HG02798 (cell line): ENCODE results near the gene PCNX1.
"Not testable (repeated sequence)": the region's sequence is repeated elsewhere in the genome, so short reads cannot be mapped to it uniquely, and the experiment has no call there.

Experiments used
- ATAC-seq: cut with Tn5 transposase; IDR thresholded peaks from one replicate; pipeline ENCODE4 v1.9.1; 2021; ENCODE audit warnings: mild to moderate bottlenecking; ENCODE audit not compliant: unreplicated experiment, poor library complexity

The PCNX1 gene

DNA sequence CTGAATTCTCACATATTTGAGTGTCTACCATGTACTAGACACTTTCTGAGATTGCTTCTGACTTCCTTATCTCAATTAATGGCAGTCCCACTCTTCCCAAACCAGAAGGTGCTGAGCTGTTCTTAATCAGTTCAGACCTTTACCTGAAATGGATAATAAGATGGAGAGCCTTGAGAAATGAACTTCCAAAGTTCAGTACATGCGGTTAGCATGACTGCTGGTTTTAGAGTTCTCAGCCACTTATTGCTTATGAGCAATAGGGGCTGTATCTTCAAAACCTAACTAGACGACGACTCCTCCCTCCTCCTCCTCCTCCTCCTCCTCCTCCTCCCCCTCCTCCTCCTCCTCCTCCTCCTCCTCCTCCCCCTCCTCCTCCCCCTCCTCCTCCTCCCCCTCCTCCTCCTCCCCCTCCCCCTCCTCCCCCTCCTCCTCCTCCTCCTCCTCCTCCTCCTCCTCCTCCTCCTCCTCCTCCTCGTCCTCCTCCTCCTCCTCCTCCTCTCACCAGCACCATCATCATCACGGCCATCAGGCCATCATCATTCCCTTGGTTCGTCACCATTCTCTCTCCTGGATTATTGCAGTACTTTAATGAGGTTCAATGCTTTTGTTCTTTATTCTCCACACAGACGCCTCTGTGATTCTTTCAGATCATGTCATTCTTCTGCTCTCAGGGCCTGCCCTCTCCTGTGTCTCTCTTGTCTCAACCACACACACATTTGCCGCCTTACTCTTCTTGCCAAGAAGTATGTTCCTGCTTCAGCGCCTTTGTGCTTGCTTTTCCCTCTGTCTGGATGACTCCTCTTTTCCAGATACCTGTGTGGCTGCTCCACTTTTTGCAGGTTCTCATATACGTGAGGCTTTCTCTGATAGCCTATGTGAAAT, 2.7 kb downstream of the PCNX1 start:
- ATAC-seq, result no peak

DNA sequence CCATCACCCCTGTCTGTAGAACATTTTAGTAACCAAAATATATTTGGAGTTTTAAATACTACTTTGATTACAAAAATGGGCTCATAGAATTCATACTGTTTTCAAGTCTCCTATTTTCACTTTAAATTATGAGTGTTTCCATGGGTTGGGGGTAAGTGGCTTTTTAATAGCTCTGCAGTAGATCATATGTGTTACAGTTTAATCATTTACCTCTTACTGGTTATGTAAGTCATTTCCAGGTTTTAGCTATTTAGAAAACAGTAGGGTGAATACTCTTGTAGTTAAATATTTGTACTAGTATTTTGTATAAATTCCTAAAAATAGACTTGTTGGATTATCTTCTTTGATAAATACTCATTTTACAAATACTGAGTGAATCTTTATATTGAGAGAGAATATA, 8.2 kb downstream of the PCNX1 start:
- no peak for ATAC-seq

DNA sequence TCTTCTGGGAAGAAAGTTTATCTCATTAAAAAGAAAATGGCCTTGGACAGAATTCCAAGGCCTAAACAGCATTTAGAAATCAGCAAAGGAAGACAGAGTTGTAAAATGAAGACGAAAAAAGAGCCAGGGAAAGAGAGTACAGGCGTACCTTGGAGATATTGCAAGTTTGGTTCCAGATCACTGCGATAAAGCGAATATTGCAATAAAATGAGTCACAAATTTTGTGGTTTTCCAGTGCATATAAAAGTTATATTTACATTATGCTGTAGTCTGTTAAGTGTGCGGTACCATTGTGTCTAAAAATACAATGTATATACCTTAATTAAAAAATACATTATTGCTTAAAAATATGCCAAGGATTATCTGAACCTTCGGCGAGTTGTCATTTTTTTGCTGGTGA, 9.0 kb downstream of the PCNX1 start:
- no peak for ATAC-seq

DNA sequence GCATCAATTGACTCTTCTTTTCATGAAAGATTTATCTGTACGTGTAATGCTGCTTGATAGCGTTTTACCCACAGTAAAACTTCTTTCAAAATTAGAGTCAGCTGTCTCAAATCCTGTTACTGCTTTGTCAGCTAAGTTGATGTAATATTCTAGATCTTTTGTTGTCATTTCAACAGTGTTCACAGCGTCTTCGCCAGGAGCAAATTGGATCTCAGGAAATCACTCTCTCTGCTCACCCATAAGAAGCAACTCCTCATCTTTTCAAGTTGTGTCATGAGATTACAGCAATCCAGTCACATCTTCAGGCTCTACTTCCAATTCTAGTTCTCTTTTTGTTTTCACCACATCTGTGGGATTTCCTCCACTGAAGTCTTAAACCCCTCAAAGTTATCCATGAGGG, 9.5 kb downstream of the PCNX1 start:
- ATAC-seq, result no peak

DNA sequence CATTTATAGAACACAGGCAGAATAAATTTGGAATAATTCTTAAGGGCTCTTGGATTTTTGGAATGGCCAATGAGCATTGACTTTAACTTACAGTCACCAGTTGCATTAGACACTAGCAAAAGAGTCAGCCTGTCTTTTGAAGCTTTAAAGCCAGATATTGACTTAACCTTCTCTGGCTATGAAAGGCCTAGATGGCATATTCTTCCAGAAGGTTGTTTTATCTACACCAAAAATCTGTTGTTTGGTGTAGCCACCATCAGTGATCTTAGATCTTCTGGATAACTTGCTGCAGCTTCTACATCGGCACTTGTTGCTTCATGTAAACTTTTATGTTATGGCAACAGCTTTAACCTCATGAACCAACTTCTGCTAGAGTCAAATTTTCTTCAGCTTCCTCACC, 10.4 kb downstream of the PCNX1 start:
- ATAC-seq, result no peak

DNA sequence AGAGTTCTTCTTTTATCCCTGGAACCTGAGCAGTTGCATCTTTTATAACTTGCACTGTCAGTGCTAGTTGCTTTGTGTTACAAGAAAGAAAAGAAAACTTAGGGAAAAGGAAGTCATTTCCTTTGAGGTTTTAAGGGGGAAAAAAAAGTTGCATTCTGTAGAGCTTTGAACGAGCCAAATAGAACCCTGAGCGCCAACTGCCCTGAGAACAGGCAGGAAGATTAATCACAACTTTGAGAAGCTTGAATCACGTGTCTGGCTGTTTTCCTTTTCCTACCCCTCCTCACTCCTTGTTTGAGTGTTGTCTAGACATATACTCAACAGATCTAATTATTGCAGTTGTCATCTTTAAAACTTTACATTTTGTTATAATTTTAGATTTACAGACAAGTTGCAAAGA, 12.5 kb downstream of the PCNX1 start:
- ATAC-seq, result no peak

DNA sequence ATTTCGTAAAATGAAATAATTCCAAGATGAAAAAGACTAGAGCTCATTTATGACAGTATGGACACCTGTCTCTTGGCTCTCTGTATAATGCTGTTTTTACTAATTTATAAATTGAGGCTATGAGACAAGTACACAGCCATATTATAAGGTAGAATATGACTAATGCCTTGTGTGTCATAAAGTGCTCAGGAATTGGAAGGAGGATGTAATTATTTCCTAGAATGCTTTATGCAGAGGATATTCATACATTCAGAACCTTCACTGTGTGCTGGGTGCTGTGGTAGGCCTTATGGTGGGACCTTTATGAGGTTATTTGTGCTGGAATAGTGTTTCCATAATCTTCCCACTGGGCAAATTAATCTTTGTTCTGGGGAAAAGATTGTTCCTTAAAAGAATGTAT, 13.3 kb downstream of the PCNX1 start:
- ATAC-seq, result no peak

DNA sequence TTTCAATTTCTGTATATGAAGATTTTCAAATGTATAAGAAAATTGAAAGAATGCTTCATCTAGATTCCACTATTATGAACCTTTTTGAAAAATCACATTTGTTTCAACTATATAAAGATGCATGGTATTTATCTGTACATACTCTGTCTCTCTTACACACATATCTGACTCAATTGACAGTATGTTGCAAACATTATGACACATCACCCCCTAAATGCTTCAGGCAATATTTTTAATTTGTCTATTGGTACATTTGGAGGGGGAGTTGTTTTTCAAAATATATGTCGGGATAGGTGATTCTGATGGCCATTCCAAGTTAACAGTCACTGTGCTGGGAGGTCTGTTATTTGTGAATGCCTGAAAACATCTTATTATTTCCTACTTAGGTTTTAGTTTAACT, 14.4 kb downstream of the PCNX1 start:
- ATAC-seq, result no peak

DNA sequence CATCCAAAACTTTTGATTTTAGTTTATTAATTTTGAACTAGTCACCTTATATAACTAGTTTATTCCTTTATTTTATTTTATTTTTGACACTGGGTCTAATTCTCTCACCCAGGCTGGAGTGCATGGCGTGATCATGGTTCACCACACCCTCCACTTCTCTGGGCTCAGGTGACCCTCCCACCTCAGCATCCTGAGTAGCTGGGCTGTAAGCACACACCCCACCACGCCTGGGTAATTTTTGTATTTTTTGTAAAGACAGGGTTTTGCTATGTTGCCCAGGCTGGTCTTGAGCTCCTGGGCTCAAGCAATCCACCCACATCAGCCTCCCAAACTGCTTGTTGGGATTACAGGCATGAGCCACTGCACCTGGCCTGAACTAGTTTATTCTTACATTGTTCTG, 17.3 kb downstream of the PCNX1 start:
- no peak for ATAC-seq

DNA sequence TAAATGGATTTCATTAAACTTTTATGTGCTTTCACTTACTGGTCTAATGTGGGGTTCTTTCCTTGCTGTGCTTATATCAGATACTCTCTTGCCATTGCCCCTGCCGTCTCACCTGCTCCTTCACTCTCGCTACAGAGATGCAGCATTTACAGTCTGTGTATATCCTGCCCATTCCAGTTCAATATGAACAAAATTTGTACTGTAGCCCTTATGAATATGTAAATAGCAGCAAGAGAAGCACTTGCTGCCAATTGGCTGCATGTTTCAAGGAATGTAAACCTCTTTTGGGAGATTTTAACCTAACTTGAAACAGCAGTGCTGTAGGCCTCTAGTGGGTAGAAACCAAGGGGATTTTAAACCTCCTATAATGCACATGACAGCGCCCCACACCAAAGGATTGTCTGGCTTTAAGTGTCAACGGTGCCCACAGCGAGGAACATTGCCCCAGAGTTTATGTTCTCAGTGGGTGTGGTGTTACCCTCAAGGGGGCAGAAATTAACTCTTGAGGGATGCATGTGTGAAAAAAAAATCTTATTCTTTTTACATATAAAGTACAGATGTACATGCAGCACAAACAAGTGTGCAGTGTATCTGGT, 19.1 kb downstream of the PCNX1 start:
- no peak for ATAC-seq

DNA sequence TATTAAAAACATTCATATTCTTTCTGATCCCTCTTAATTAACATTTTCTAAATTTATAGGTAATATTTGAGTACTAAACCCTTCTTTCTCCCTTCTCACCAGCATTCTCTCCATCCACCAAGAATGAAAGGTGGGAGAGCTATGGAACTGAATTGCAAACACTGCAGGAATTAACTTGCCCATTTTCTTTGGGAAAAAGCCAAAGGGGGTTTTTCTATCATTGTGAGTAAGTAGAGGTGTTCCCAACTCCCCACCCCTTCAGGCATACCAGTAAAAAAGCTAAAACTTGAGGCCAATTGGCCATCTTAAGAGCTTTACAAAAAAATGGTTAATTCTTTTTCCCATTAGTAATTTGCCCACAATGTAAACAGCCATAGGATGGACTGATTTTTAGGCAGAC, 23.7 kb downstream of the PCNX1 start:
- no peak for ATAC-seq

DNA sequence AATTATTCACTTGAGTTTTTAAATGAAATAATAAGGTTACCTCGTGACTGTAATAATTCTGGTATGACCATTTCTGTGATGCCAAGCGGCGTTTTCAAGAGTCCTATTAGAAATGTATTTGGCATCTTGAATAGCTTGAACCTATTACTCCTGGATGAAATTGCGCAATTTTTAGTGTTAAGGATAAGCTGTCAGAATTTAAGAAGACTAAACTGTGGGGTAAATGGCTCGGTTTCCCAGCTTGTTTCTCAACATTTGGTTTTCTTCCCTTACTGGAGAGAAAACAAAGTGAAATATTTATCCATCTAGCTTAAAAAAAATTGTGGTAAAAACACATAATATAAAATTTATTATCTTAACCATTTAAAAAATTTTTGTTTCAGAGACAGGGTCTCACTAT, 26.8 kb downstream of the PCNX1 start:
- no peak for ATAC-seq

DNA sequence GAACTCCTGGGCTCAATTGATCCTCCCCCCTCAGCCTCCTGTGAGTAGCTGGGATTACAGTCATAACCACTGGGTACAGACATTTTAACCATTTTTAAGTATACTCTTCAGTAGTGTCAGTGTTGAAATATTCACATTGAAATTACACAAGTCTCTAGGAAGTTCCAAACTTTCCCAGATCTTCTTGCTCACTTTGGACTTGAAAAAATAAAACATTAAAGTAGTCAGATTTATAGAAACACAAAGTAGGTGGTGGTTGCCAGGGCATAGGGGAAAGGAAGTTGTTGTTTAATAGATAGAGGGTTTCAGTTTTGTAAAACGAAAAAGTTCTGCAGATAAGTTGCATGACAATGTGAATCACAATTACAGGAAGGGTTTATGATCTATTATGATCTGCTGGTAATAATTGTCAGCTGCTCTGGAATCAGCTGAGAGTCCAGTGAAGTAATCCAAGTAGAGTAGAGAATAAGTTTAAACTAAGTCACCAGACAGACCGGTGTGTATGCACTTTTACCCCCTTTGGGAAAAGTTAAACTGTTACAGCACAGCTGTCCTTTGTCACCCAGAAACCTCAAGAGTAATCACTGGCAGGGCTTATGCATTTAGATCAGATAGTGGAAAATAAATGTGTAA, 27.4 kb downstream of the PCNX1 start:
- ATAC-seq, result peak; percentile 80

DNA sequence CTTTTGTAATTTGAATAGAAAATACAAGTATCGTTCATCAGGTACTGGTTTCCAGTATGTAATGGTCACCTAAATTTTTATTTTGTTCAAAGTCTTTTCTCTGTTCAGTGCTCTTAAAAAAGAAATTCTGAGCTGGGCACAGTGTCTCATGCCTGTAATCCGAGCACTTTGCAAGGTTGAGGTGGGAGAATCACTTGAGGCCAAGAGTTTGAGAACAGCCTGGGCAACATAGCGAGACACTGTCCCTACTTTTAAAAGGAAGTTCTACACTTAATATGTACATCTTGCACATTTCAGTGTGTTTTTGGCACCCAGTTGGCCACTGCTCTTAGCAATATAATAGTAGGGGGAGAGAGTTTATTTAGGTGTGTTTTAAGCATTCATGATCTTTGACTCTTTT, 27.9 kb downstream of the PCNX1 start:
- ATAC-seq, result no peak

DNA sequence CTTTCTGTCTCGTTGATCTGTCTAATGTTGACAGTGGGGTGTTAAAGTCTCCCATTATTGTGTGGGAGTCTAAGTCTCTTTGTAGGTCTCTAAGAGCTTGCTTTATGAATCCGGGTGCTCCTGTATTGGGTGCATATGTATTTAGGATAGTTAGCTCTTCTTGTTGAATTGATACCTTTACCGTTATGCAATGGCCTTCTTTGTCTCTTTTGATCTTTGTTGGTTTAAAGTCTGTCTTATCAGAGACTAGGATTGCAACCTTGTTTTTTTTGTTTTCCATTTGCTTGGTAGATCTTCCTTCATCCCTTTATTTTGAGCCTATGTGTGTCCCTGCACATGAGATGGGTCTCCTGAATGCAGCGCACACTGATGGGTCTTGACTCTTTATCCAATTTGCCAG, 32.4 kb downstream of the PCNX1 start:
- not testable (repeated sequence) for ATAC-seq

DNA sequence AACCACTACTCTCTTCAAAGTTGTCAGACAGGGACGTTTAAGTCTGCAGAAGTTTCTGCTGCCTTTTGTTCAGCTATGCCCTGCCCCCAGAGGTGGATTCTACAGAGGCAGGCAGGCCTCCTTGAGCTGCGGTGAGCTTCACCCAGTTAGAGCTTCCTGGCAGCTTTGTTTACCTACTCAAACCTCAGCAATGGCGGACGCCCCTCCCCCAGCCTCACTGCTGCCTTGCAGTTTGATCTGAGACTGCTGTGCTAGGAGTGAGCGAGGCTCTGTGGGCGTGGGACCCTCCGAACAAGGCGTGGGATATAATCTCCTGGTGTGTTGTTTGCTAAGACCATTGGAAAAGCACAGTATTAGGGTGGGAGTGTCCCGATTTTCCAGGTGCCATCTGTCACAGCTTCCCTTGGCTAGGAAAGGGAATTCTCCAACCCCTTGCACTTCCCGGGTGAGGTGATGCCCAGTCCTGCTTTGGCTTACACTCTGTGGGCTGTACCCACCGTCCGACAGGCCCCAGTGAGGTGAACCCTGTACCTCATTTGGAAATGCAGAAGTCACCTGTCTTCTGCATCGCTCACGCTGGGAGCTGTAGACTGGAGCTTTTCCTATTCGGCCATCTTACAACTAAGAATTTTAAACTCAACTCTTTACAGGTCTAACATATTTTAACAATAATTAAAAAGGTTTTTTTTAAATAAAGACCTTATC, 34.5 kb downstream of the PCNX1 start:
- ATAC-seq, result not testable (repeated sequence)

DNA sequence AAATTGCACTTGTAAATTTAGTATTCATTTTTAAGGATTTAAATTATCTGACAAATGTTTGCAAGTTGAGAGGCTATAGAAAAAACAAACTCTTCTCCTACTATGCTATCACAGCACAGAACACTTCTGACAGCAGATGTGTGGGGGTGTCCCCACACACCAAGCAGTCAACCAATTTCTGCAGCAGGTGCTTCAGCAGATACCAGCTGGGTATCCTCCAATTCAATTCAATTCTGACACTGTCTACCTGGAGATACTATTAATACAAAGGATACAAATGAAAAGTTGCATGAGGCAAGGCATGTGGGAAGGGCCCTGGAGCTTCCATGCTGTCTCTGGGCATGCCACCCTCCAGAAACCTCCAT, 35.1 kb downstream of the PCNX1 start:
- no peak for ATAC-seq

DNA sequence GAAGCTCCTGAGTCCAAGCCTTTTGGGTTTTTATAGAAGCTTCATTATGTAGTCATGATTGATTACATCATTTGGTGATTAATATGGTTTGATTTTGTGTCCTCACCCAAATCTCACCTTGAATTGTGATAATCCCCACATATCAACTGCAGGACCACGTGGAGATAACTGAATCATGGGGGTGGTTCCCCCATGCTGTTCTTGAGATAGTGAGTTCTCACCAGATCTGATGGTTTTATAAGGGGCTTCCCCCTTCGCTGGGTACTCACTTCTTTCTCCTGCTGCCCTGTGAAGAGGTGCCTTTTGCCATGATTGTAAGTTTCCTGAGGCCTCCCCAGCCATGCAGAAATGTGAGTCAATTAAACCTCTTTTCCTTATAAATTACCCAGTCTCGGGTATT, 35.5 kb downstream of the PCNX1 start:
- not testable (repeated sequence) for ATAC-seq

DNA sequence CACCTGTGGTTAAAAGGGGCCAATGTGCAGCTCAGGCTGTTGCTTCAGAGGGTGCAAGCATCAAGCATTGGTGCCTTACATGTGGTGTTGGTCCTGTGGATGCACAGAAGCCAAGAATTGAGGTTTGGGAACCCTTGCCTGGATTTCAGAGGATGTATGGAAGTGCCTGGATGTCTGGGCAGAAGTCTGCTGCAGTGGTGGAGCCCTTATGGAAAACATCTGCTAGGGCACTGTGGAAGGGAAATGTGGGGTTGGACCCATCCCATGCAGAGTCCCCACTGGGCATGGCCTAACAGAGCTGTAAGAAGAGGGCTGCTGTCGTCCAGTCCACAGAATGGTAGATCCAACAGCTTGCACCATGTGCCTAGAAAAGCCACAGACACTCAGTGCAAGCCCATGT, 36.6 kb downstream of the PCNX1 start:
- ATAC-seq, result no peak

DNA sequence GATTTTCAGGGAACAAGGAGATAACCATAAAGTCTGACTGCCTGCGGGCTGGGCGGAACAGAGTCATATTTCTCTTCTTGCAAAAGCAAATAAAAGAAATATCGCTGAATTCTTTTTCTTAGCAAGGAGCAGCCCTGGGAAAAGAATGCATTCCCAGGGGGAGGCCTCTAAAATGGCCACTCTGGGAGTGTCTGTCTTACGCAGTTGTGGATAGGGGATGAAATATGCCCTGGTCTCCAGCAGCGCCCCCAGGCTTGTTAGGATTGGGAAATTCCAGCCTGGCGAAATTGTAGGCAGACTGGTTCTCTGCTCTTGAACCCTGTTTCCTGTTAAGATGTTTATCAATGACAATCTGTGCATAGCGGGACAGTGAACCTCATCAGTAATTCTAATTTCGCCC, 40.5 kb downstream of the PCNX1 start:
- ATAC-seq, result no peak

DNA sequence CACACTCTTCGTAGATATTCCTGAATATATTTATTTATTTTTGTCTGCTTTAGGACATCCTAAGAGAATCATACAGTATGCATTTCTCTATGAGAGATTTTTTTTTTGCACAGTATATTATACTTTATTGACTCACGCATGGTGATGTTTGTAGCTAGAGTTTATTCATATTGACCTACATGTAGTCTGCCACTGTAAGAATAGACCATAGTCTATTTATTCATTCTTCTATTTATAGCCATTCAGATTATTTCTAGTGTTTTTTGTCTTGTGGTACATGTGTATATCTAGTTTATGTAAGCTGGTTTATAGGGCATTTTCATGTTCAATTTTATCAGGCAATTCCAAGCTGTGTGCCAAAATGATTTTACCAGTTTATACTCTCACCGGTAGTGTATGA, 45.2 kb downstream of the PCNX1 start:
- ATAC-seq, result no peak
